OCI-LY1 (cell line): ENCODE results near the gene RAB11A.

ENCODE experiments used
- EZH2 ChIP-seq: fragments of 200-600 bp; sonication (generic), shearing (Covaris generic); IDR thresholded peaks from 2 replicates; pipeline ENCODE4 v1.8.0; 2017; ENCODE audit warnings: borderline replicate concordance, mixed run types, mild to moderate bottlenecking, antibody characterized with exemption, low read length, moderate library complexity, mixed read lengths
- TF ChIP-seq, protein P1 (sequence below): fragments of 200-600 bp; sonication (generic), shearing (Covaris generic); IDR thresholded peaks from 2 replicates; pipeline ENCODE4 v1.5.1; 2017; ENCODE audit warnings: mild to moderate bottlenecking, antibody characterized with exemption, low read length, moderate library complexity, mixed read lengths

DNA sequence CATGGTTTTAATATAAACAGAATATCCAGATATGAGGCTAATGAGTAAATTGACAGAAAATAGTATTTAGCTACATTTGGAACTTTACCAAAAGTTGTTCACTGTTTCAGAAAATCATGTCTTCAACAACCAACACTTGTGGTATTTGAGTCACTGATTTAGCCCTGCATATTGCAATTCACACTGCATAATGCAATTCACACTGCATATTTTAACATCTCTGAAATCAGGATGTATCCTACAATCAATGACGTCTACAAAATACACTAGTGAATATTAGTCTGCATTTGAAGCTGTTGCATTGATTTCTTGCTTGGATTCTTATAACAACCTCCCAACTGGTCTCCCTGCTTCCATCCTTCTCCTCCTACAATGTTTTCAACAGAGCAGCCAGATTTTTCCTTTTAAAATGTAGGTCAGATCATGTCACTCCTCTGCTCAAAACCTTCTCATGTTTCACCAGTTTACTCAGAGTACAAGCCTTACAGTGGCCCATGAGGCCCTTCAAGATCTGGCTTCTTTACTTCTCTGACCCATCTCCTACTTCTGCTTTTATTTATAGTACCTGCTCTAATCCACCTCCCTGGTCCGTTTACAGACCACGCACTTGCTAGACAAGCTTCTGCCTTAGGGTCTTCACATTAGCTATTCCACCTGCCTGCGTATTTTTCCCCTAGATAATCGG is 11.4 kb upstream of the RAB11A start:
- TF ChIP-seq, protein P1, sequence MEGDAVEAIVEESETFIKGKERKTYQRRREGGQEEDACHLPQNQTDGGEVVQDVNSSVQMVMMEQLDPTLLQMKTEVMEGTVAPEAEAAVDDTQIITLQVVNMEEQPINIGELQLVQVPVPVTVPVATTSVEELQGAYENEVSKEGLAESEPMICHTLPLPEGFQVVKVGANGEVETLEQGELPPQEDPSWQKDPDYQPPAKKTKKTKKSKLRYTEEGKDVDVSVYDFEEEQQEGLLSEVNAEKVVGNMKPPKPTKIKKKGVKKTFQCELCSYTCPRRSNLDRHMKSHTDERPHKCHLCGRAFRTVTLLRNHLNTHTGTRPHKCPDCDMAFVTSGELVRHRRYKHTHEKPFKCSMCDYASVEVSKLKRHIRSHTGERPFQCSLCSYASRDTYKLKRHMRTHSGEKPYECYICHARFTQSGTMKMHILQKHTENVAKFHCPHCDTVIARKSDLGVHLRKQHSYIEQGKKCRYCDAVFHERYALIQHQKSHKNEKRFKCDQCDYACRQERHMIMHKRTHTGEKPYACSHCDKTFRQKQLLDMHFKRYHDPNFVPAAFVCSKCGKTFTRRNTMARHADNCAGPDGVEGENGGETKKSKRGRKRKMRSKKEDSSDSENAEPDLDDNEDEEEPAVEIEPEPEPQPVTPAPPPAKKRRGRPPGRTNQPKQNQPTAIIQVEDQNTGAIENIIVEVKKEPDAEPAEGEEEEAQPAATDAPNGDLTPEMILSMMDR, result no peak
- no peak for TF ChIP-seq EZH2
